Gastroesophageal sphincter (tissue), 3 donors: Measurements from ENCODE around the gene ARHGAP30.

Experiments
- CTCF ChIP-seq, 4 experiments: fragments of 200-600 bp in 2 of 4; fragments of 450-650 bp in 2 of 4; sonication (generic) in 1 of 4; IDR thresholded peaks; one replicate each; pipeline ENCODE4 v1.5.1; 2017 to 2019; ENCODE audit warnings: antibody characterized with exemption in 4 of 4, mild to moderate bottlenecking in 2 of 4, moderate library complexity in 2 of 4
- POLR2A ChIP-seq, 2 donors: fragments of 450-650 bp; IDR thresholded peaks; one replicate each; pipeline ENCODE4 v1.6.1; 2017; ENCODE audit warnings: antibody characterized with exemption in 2 of 2, mild to moderate bottlenecking in 2 of 2, moderate library complexity in 1 of 2
- POLR2AphosphoS5 ChIP-seq: sonication (generic); formaldehyde crosslinking; IDR thresholded peaks from one replicate; pipeline ENCODE4 v1.6.1; 2017; ENCODE audit warnings: antibody characterized with exemption

GRCh38 chr1:161090617-161091016 is 20.9 kb upstream of the ARHGAP30 start:
- TF ChIP-seq POLR2AphosphoS5: no peak
- no peak for TF ChIP-seq CTCF (IDR thresholded peaks at IDR 0.05)
- TF ChIP-seq POLR2A (IDR thresholded peaks at IDR 0.05): no peak
